ENCODE results near the gene CSTPP1.
"Not testable (repeated sequence)": the region's sequence is repeated elsewhere in the genome, so short reads cannot be mapped to it uniquely, and the experiment has no call there.

CSTPP1 gene

GRCh38 chr11:47109727-47110246 lies 173.2 kb downstream of the CSTPP1 start:
- TF ChIP-seq, protein P1, sequence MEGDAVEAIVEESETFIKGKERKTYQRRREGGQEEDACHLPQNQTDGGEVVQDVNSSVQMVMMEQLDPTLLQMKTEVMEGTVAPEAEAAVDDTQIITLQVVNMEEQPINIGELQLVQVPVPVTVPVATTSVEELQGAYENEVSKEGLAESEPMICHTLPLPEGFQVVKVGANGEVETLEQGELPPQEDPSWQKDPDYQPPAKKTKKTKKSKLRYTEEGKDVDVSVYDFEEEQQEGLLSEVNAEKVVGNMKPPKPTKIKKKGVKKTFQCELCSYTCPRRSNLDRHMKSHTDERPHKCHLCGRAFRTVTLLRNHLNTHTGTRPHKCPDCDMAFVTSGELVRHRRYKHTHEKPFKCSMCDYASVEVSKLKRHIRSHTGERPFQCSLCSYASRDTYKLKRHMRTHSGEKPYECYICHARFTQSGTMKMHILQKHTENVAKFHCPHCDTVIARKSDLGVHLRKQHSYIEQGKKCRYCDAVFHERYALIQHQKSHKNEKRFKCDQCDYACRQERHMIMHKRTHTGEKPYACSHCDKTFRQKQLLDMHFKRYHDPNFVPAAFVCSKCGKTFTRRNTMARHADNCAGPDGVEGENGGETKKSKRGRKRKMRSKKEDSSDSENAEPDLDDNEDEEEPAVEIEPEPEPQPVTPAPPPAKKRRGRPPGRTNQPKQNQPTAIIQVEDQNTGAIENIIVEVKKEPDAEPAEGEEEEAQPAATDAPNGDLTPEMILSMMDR (IDR thresholded peaks at IDR 0.05; ENCODE audit: low read depth, low read length), result no peak
- no peak for DNase-seq (ENCODE audit: extremely low read depth, low read depth)

- TF ChIP-seq, protein P1 (IDR thresholded peaks at IDR 0.05; ENCODE audit: low read depth, low read length), result no peak
- DNase-seq (ENCODE audit: extremely low read depth, low read depth), result no peak
These were observed 174.8 kb downstream of the CSTPP1 start for GRCh38 chr11:47111318-47111804.

DNA sequence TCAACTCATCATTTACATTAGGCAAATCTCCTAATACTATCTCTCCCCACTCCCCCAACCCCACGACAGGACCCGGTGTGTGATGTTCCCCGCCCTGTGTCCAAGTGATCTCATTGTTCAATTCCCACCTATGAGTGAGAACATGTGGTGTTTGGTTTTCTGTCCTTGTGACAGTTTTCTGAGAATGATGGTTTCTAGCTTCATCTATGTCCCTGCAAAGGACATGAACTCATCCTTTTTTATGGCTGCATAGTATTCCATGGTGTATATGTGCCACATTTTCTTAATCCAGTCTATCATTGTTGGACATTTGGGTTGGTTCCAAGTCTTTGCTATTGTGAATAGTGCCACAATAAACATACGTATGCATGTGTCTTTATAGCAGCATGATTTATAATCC lies 176.4 kb downstream of the CSTPP1 start:
- DNase-seq (ENCODE audit: extremely low read depth, low read depth), result not testable (repeated sequence)

DNA sequence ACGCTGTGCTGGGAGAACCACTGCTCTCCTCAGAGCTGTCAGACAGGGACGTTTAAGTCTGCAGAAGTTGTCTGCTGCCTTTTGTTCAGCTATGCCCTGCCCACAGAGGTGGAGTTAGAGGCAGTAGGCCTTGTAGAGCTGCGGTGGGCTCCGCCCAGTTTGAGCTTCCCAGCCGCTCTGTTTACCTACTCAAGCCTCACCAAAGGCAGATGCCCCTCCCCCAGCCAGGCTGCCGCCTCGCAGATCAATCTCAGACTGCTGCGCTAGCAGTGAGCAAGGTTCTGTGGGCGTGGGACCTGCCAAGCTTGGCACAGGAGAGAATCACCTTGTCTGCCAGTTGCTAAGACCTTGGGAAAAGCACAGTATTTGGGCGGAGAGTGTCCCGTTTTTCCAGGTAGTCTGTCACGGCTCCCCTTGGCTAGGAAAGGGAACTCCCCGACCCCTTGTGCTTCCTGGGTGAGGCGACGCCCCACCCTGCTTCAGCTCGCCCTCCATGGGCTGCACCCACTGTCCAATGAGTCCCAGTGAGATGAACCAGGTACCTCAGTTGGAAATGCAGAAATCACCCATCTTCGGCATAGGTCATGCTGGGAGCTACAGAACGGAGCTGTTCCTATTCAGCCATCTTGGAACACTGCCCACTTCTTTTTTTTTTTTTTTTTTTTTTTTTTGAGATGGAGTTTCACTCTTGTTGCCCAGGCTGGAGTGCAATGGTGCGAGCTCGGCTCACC lies 182.6 kb downstream of the CSTPP1 start:
- not testable (repeated sequence) for DNase-seq (ENCODE audit: extremely low read depth, low read depth)

DNA sequence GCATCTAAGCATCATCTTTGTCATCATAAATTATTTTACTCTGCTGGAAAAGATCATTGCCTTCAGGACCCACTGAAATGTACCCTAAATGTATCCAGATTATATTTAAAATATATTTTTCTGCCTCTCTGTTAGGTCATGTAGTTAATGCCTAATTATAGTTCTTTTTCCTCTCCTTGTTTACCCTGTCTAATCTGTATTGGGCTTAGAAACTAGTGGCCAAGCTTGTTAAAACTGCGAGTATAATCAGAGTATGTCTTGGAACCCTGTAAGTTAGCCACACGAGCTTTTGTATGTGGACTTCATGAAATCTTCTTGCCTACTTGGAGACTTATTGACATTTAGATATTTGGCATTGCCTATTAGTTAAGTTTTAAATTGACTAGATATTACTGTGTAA lies 184.5 kb downstream of the CSTPP1 start:
- TF ChIP-seq, protein P1 (IDR thresholded peaks at IDR 0.05; ENCODE audit: low read depth, low read length), result no peak
- DNase-seq (ENCODE audit: extremely low read depth, low read depth), result no peak

DNA sequence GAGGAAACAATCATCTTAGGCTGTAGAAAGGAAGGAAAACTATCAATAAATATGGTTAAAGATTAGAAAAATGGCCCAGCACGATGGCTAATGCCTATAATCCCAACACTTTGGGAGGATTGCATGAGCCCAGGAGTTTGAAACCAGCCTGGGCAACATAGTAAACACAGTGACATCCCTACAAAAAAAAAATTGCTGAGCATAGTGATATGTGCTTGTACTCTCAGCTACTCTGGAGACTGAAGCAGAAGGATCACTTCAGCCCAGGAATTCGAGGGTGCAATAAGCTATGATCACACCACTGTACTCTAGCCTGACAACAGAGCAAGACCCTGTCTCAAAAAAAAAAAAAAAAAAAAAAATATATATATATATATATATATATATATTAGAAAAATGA lies 185.2 kb downstream of the CSTPP1 start:
- TF ChIP-seq, protein P1 (IDR thresholded peaks at IDR 0.05; ENCODE audit: low read depth, low read length), result no peak
- no peak for DNase-seq (ENCODE audit: extremely low read depth, low read depth)

DNA sequence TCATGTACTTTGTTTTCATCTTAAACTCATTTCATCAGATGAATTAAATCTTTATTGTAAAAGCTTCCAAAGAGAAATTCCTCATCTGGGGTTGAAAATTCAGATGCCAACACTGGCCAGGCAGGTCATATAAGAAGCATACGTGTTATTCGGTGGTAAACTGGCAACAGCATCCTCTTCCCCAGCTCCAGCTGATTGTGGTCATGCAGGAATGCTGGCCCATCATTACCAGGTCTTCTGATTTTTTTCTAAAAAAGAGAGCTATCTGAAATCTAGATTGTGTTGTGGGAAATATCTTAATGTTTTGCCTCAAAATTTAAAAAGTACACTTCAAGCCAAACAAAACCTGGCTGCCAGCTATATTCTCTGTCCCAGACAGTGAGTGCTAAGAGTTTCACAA lies 186.5 kb downstream of the CSTPP1 start:
- TF ChIP-seq, protein P1 (IDR thresholded peaks at IDR 0.05; ENCODE audit: low read depth, low read length), result no peak
- DNase-seq (ENCODE audit: extremely low read depth, low read depth), result no peak

GRCh38 chr11:47124675-47125074 lies 188.1 kb downstream of the CSTPP1 start:
- DNase-seq (ENCODE audit: extremely low read depth, low read depth), result no peak
- TF ChIP-seq, protein P1 (IDR thresholded peaks at IDR 0.05; ENCODE audit: low read depth, low read length), result no peak

All from AG09319 (cell line).